IPS-18c (cell line): ENCODE results near the gene TMEM131L.

Experiments
- H3K4me3 ChIP-seq: 2 replicates; pipeline ENCODE4 v1.7.0; 2013; ENCODE audit warnings: low read depth, mild to moderate bottlenecking, low read length, moderate library complexity; ENCODE audit not compliant: insufficient read depth
- H3K9me3 ChIP-seq: one replicate; pipeline ENCODE4 v1.6.1; 2013; ENCODE audit warnings: mild to moderate bottlenecking, low read length, moderate library complexity; ENCODE audit not compliant: control insufficient read depth, insufficient read depth

Gene TMEM131L

GRCh38 chr4:153512162-153512852 lies 46.1 kb downstream of the TMEM131L start:
- Histone ChIP-seq H3K4me3 (no peak overlapping the region), H3K9me3 (no peaks in the 10 kb centered on the region)

DNA sequence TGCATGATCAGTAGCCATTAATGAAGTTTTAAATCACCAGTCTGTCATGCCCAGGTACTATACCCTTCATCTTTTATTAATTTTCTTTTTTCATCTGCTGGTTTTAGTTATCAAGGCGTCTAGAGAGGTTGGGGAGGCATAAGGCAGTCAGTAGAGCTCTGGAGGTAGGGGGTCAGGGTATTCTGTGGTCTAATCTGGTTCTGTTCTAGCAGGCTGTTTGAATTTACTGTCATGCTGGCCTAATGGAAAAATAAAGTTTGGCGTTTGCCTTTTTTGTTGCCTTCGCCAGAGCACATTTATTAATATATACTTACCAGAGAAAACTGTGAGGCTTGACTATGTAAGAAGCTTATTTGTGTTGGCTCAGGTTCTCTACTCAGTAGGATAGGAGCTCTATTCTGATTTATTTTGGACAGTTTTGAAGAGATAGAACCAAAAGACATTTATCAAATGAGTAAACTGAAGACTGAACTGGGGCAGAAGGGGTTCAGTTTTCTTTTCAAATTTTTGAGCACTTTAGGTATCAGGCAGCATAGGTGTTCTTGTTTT lies 46.9 kb downstream of the TMEM131L start:
- Histone ChIP-seq H3K4me3 (no peak overlapping the region), H3K9me3 (no peaks in the 10 kb centered on the region)

GRCh38 chr4:153513596-153513995 lies 47.4 kb downstream of the TMEM131L start:
- Histone ChIP-seq H3K4me3 (no peak overlapping the region), H3K9me3 (no peaks in the 10 kb centered on the region)

- H3K9me3 ChIP-seq, result no peaks in the 10 kb centered on the region
- H3K4me3 ChIP-seq, result no peak overlapping the region
These were observed 47.9 kb downstream of the TMEM131L start for GRCh38 chr4:153514001-153514526.

DNA sequence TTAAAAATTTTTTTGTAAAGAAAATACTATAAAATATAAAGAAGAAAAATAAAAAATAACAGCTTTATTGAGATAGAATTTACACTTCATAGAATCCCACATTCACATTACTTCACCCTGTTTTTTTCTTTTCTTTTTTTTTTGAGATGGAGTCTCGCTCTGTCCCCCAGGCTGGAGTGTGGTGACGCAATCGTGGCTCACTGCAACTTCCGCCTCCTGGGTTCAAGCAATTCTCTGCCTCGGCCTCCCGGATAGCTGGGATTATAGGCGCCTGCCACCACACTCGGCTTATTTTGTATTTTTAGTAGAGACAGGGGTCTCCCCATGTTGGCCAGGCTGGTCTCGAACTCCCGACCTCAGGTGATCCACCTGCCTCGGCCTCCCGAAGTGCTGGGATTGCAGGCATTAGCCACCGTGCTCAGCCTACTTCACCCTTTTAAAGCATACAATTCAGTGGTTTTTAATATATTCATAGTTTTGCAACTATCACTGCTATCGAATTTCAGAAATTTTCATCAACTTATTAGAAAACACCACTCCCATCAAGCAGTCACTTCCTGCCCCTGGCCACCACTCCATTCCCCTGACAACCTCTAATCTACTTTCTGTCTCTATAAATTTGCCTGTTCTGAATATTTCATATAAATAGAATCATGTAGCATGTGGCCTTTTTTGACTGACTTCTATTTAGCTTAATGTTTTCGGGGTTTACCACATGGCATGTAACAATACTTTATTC lies 48.7 kb downstream of the TMEM131L start:
- H3K4me3 ChIP-seq, result no peak overlapping the region
- no peaks in the 10 kb centered on the region for H3K9me3 ChIP-seq

- H3K4me3 ChIP-seq, result no peak overlapping the region
- H3K9me3 ChIP-seq, result no peaks in the 10 kb centered on the region
These were observed 51.0 kb downstream of the TMEM131L start for GRCh38 chr4:153517159-153517558.

DNA sequence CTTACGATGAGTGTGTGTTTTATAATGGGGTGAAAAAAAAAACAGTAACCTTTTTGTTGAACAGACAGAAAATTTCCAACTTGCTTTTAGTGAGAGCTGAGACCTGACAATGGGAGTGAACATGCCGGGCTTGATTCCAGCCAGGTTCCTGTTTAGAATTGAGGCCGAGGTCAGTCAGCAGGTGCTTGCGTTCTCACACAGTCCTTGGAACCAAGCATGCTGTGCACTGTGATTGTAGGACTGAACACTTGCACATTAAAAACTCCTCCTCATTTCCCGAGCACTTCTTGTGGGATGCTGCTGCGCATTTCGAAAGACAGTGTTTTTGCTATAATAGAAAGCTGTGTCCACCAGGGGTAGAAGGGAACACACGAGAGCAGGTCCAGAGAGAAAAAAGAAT lies 51.8 kb downstream of the TMEM131L start:
- Histone ChIP-seq H3K9me3 (no peaks in the 10 kb centered on the region), H3K4me3 (no peak overlapping the region)

DNA sequence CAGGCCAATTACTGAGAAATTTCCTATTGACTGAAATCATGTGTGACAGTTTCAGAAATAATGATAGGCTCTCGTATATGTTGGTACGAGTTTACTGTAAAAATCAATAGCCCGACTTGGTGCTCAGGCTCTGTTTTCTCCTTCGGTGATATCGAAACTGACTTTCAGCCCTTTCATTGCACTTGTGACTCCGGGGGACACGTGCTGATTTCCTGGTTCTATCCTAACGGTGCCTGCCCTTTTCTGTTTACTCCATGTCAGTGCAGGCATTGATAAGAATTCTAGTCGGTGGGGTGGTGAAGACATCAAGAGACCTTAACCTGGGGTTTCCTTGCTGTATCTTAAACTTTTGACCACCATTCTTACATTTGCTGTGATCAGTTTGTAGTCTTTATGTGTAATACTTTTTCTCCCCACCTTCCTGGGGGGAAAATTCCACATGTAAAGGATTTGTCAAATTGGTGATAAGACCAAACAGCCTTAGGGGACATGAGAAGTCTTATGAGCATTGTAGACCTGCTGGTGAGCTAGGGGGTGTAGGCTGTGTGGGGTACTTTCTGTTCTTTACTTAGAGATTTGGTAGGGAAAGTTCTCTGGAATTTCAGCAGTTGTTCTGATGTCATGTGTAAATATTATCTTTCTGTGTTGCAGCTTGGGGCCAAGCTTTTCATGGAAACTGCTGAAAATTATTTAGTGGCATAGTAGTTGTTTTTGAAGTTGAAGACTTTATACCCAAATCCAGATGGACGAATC lies 52.7 kb downstream of the TMEM131L start:
- Histone ChIP-seq H3K4me3 (no peak overlapping the region), H3K9me3 (no peaks in the 10 kb centered on the region)

GRCh38 chr4:153519687-153520086 lies 53.5 kb downstream of the TMEM131L start:
- no peaks in the 10 kb centered on the region for H3K9me3 ChIP-seq
- no peak overlapping the region for H3K4me3 ChIP-seq

- H3K4me3 ChIP-seq, result no peak overlapping the region
These were observed 54.1 kb downstream of the TMEM131L start for GRCh38 chr4:153520227-153520626.

DNA sequence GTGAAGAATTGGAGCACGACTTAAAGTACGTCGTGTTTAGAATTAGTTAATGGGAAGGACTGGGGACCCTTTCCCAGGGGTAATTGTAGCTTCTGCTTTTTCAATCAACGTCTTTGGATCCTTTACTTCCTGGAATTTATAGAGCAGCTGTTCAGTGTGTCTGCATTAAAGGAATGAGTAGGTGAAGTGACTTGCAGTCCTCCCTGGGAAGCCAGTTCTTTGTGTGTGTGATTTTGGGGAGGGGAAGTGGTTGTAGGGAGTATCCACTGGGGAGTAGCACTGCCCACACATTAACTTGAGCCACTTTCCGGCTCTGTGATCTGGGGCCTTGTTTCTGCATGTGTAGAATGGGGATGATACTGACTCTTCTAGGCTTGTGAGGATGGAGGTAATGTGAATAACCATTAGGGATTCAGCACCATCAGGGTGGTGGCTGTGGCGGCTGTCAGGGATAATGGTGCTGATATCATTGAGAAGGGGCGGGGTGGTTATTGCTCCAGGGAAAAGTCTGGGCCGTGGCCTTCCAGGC lies 54.7 kb downstream of the TMEM131L start:
- Histone ChIP-seq H3K4me3 (no peak overlapping the region), H3K9me3 (no peaks in the 10 kb centered on the region)

More at GRCh38 chr4:153520227-153520626, 54.1 kb downstream of the TMEM131L start:
- H3K9me3 ChIP-seq, result no peaks in the 10 kb centered on the region

DNA sequence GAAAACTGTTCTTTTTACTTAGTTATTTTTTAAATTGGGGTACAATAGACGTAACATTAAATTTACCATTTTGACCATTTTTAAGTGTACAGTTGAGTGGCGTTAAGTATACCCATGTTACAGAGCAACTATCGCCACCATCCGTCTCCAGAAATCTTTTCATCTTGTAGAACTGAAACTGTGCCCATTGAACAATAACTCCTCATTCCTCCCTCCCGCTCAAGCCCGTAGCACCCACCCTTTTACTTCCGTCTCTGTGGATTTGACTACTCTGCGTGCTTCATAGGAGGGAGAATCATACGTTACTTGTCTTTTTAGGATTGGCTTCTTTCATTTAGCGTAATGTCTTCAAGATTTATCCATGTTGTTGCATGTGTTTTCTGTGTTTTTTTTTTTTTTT lies 55.3 kb downstream of the TMEM131L start:
- no peaks in the 10 kb centered on the region for H3K9me3 ChIP-seq
- no peak overlapping the region for H3K4me3 ChIP-seq

- no peaks in the 10 kb centered on the region for H3K9me3 ChIP-seq
- no peak overlapping the region for H3K4me3 ChIP-seq
These were observed 56.0 kb downstream of the TMEM131L start for GRCh38 chr4:153521999-153522801.

- no peaks in the 10 kb centered on the region for H3K9me3 ChIP-seq
These were observed 56.6 kb downstream of the TMEM131L start for GRCh38 chr4:153522802-153523094.

DNA sequence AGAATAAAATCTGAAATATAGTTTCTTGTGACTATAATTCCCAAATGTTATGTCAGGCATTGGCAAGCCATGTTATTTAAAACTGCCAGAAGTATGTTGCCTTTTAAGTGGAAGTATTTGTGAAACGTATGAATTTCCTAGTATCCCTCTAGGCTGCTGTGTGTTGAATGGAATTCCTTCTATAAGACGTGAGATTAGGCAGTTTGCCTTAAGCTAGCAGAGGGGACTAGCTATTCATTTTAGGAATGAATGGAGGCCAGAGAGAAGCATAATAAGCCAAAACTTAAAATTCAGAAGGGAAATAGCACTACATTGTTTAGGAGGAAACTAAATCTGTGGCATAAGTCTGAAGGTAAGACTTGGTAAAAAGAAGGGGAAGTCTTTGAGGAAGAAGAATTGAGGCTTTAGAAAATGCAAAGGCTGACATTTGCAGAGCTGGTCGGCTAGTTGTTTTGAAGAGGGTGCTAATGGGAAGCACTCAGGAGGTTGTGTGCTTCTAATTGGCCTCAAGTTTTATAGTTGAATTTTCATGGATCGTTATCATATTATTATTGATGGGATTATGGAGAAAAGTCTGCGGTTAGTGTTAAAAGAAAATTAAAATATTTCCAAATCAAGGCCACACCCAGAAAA lies 57.1 kb downstream of the TMEM131L start:
- Histone ChIP-seq H3K4me3 (no peak overlapping the region), H3K9me3 (no peaks in the 10 kb centered on the region)

More at GRCh38 chr4:153522802-153523094, 56.6 kb downstream of the TMEM131L start:
- no peak overlapping the region for H3K4me3 ChIP-seq

DNA sequence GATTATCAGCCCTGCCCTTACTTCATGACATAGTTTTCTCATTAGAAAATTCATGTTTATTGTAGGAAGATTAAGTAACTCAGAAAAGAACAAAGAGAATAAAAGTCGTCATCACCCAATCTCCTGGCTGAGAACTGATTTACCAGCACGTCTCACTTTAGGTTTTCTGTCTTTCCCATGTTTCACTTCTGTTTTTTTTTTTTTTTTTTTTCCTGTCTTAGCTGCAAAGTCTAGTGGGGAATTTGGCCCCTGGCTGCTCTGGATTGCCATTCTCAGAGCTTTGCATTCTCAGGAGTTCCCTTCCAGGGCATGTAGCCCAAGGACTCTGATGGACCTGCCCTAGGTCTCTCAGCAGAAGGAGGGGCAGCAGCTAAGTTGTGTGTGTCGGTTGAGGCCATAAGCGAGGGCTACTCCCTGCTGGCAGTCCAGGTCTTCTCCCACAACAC lies 57.8 kb downstream of the TMEM131L start:
- H3K4me3 ChIP-seq, result no peak overlapping the region
- H3K9me3 ChIP-seq, result no peaks in the 10 kb centered on the region
